CD4-positive, alpha-beta T cell treated with Interleukin-10 for 1 hour (primary cell): Measurements from ENCODE around the gene ENTPD6.

Experiments used
- DNase-seq: peaks from one replicate; pipeline ENCODE4 v3.0.0-alpha.2; 2020

Gene ENTPD6

GRCh38 chr20:25188218-25188617 lies 7.3 kb upstream of the ENTPD6 start:
- DNase-seq: no peak

GRCh38 chr20:25191051-25191450 lies 4.5 kb upstream of the ENTPD6 start:
- DNase-seq: no peak

- DNase-seq: no peak
Measured at GRCh38 chr20:25191689-25192088, 3.8 kb upstream of the ENTPD6 start.

GRCh38 chr20:25193843-25194242 lies 1.7 kb upstream of the ENTPD6 start:
- DNase-seq: no peak

- DNase-seq: no peak
Measured at GRCh38 chr20:25194333-25194972, 1.1 kb upstream of the ENTPD6 start.

- peak; percentile 20 for DNase-seq
Measured at GRCh38 chr20:25195962-25196785, 662 bp downstream of the ENTPD6 start.

- DNase-seq: no peak
Measured at GRCh38 chr20:25196786-25197120, 1.2 kb downstream of the ENTPD6 start.

GRCh38 chr20:25197183-25197869 lies 1.8 kb downstream of the ENTPD6 start:
- DNase-seq: peak; percentile 42

GRCh38 chr20:25197870-25198190 lies 2.3 kb downstream of the ENTPD6 start:
- no peak for DNase-seq

- DNase-seq: no peak
Measured at GRCh38 chr20:25198663-25199383, 3.3 kb downstream of the ENTPD6 start.

- DNase-seq: no peak
Measured at GRCh38 chr20:25199473-25200260, 4.2 kb downstream of the ENTPD6 start.

- DNase-seq: no peak
Measured at GRCh38 chr20:25203089-25203488, 7.6 kb downstream of the ENTPD6 start.

- DNase-seq: no peak
Measured at GRCh38 chr20:25203871-25204320, 8.4 kb downstream of the ENTPD6 start.

- DNase-seq: no peak
Measured at GRCh38 chr20:25204550-25205276, 9.2 kb downstream of the ENTPD6 start.

GRCh38 chr20:25205277-25206062 lies 10.0 kb downstream of the ENTPD6 start:
- no peak for DNase-seq

- no peak for DNase-seq
Measured at GRCh38 chr20:25206063-25206403, 10.5 kb downstream of the ENTPD6 start.

GRCh38 chr20:25206548-25206947 lies 11.0 kb downstream of the ENTPD6 start:
- no peak for DNase-seq

- DNase-seq: no peak
Measured at GRCh38 chr20:25207149-25207959, 11.8 kb downstream of the ENTPD6 start.

GRCh38 chr20:25207960-25208534 lies 12.5 kb downstream of the ENTPD6 start:
- no peak for DNase-seq

GRCh38 chr20:25209400-25209799 lies 13.9 kb downstream of the ENTPD6 start:
- DNase-seq: no peak
